Ishikawa (cell line): ENCODE data around the gene LGALS1.

Source experiments
- CEBPB ChIP-seq: IDR thresholded peaks from 2 replicates; pipeline ENCODE4 v1.6.1; 2012
- CREB1 ChIP-seq: IDR thresholded peaks from 2 replicates; pipeline ENCODE4 v1.6.1; 2012; ENCODE audit warnings: low read depth
- EGR1 ChIP-seq: IDR thresholded peaks from 2 replicates; pipeline ENCODE4 v1.6.1; 2012
- EP300 ChIP-seq: IDR thresholded peaks from 2 replicates; pipeline ENCODE4 v1.6.1; 2012; ENCODE audit warnings: borderline replicate concordance
- FOXM1 ChIP-seq: IDR thresholded peaks from 2 replicates; pipeline ENCODE4 v1.6.1; 2012; ENCODE audit warnings: low read depth, borderline replicate concordance
- NFIC ChIP-seq: IDR thresholded peaks from 2 replicates; pipeline ENCODE4 v1.6.1; 2012
- RAD21 ChIP-seq: IDR thresholded peaks from 2 replicates; pipeline ENCODE4 v1.6.1; 2012; ENCODE audit warnings: low read depth
- TAF1 ChIP-seq: IDR thresholded peaks from 2 replicates; pipeline ENCODE4 v1.6.1; 2012; ENCODE audit warnings: low read depth, mild to moderate bottlenecking
- TCF12 ChIP-seq: IDR thresholded peaks from 2 replicates; pipeline ENCODE4 v1.6.1; 2012; ENCODE audit warnings: low read depth
- TEAD4 ChIP-seq: IDR thresholded peaks from 2 replicates; pipeline ENCODE4 v1.6.1; 2012
- YY1 ChIP-seq: IDR thresholded peaks from 2 replicates; pipeline ENCODE4 v1.6.1; 2012; ENCODE audit warnings: low read depth
- ZBTB7A ChIP-seq: IDR thresholded peaks from 2 replicates; pipeline ENCODE4 v1.6.1; 2012; ENCODE audit warnings: low read depth
- TF ChIP-seq, protein P1 (sequence below): IDR thresholded peaks from 2 replicates; pipeline ENCODE4 v1.6.1; 2012; ENCODE audit warnings: low read depth, mild to moderate bottlenecking
- TF ChIP-seq, protein P2 (sequence below): IDR thresholded peaks from 2 replicates; pipeline ENCODE4 v1.6.1; 2012
- TF ChIP-seq, protein P3 (sequence below): IDR thresholded peaks from 2 replicates; pipeline ENCODE4 v1.6.1; 2012

LGALS1 gene

DNA sequence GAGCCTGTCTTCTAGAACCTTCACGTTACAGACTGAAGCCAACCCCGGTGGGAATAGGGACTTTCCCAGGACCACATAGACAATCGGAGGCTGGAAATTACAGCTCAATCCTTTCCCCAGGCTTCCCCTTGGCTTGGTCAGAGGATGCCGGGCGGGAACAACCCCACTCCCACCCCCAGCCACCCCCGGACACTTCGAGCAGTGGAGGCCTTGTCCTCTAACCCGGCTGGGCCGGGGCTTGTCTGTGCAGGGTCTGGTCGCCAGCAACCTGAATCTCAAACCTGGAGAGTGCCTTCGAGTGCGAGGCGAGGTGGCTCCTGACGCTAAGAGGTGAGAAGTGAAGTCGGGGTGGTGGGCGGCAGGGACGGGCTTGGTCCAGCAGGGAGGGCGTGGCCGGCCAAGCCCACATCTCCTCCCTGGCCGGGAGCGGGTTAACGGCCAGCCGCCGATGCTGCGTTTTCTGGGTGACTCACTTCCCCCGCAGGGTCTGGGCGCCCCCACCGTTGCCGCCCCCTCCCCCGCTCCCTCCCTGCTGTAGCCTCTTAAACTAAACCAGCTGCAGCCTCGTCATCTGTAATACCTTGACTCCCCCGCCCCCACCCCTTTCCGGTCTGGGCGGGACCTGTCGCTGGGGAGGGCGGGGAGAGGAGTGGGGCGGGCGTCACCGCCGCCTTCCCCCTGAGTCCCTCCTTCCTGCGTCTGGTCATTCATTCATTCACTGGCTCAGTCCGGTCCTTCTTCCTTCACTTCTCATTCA, 1.5 kb downstream of the LGALS1 start:
- TF ChIP-seq EP300, result peak; percentile 58; the same call in 1 of the 2 replicates
- TF ChIP-seq, protein P1, sequence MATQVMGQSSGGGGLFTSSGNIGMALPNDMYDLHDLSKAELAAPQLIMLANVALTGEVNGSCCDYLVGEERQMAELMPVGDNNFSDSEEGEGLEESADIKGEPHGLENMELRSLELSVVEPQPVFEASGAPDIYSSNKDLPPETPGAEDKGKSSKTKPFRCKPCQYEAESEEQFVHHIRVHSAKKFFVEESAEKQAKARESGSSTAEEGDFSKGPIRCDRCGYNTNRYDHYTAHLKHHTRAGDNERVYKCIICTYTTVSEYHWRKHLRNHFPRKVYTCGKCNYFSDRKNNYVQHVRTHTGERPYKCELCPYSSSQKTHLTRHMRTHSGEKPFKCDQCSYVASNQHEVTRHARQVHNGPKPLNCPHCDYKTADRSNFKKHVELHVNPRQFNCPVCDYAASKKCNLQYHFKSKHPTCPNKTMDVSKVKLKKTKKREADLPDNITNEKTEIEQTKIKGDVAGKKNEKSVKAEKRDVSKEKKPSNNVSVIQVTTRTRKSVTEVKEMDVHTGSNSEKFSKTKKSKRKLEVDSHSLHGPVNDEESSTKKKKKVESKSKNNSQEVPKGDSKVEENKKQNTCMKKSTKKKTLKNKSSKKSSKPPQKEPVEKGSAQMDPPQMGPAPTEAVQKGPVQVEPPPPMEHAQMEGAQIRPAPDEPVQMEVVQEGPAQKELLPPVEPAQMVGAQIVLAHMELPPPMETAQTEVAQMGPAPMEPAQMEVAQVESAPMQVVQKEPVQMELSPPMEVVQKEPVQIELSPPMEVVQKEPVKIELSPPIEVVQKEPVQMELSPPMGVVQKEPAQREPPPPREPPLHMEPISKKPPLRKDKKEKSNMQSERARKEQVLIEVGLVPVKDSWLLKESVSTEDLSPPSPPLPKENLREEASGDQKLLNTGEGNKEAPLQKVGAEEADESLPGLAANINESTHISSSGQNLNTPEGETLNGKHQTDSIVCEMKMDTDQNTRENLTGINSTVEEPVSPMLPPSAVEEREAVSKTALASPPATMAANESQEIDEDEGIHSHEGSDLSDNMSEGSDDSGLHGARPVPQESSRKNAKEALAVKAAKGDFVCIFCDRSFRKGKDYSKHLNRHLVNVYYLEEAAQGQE, result no peak
- TF ChIP-seq TAF1, result no peak
- TF ChIP-seq ZBTB7A, result peak; percentile 97
- TF ChIP-seq, protein P2, sequence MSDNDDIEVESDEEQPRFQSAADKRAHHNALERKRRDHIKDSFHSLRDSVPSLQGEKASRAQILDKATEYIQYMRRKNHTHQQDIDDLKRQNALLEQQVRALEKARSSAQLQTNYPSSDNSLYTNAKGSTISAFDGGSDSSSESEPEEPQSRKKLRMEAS, result peak; percentile 85
- TF ChIP-seq TCF12, result peak; percentile 80
- no peak for TF ChIP-seq EGR1

DNA sequence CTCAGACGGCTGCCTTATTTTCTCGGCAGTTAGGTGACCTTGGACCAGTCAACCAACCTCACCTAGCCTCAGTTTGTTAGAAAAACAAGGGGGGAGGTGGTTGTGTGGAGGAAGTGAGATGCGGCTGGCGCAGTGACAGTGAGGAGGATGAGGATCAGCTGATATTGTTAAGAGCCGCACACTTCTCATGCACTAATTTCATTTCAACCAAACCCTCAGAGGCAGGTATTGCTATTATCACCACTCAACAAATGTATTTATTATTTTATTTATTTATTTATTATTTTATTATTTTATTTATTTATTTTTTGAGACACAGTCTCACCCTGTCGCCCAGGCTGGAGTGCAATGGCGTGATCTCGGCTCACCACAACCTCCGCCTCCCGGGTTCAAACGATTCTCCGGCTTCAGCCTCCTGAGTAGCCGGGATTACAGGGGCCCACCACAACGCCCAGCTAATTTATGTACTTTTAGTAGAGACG, 2.1 kb downstream of the LGALS1 start:
- no peak for TF ChIP-seq TCF12
- TF ChIP-seq YY1, result no peak
- no peak for TF ChIP-seq EGR1
- TF ChIP-seq TEAD4, result no peak
- TF ChIP-seq NFIC, result no peak
- no peak for TF ChIP-seq ZBTB7A
- TF ChIP-seq CREB1, result no peak
- TF ChIP-seq, protein P3, sequence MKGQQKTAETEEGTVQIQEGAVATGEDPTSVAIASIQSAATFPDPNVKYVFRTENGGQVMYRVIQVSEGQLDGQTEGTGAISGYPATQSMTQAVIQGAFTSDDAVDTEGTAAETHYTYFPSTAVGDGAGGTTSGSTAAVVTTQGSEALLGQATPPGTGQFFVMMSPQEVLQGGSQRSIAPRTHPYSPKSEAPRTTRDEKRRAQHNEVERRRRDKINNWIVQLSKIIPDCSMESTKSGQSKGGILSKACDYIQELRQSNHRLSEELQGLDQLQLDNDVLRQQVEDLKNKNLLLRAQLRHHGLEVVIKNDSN, result no peak
- no peak for TF ChIP-seq TAF1
- TF ChIP-seq, protein P2, result no peak
- TF ChIP-seq, protein P1, result no peak
- TF ChIP-seq EP300, result no peak
- no peak for TF ChIP-seq RAD21

DNA sequence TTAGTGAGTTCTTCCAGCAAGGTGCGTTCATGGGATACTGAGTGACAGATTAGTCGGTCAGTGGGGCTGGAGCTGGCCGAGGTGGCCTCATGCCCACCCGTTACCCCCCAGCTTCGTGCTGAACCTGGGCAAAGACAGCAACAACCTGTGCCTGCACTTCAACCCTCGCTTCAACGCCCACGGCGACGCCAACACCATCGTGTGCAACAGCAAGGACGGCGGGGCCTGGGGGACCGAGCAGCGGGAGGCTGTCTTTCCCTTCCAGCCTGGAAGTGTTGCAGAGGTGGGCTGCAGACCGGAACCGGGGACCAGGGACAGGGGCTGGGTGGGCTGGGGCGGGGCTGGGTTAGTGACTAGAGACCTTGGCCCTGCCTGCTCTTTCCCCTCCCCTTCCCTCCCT, 2.9 kb downstream of the LGALS1 start:
- TF ChIP-seq NFIC, result no peak
- TF ChIP-seq RAD21, result no peak
- TF ChIP-seq CEBPB, result no peak
- no peak for TF ChIP-seq TAF1
- TF ChIP-seq ZBTB7A, result no peak
- no peak for TF ChIP-seq TEAD4
- no peak for TF ChIP-seq EGR1
- TF ChIP-seq CREB1, result no peak

DNA sequence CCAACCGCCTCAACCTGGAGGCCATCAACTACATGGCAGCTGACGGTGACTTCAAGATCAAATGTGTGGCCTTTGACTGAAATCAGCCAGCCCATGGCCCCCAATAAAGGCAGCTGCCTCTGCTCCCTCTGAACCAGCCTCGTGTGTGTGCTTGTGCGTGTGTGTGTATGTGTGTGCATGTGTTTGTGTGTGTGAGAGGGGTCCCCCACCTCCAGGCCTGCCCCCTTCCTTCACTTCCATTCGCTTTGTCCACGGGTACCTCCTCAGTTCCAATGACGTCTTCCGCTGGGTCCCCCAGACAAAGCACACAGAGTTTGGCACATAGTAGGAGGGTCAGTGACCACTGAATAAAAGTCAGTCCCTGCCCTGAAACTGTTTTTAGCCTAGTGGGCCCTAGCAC, 4.2 kb downstream of the LGALS1 start:
- TF ChIP-seq, protein P2, result no peak
- TF ChIP-seq YY1 (no peak), RAD21 (no peak)

DNA sequence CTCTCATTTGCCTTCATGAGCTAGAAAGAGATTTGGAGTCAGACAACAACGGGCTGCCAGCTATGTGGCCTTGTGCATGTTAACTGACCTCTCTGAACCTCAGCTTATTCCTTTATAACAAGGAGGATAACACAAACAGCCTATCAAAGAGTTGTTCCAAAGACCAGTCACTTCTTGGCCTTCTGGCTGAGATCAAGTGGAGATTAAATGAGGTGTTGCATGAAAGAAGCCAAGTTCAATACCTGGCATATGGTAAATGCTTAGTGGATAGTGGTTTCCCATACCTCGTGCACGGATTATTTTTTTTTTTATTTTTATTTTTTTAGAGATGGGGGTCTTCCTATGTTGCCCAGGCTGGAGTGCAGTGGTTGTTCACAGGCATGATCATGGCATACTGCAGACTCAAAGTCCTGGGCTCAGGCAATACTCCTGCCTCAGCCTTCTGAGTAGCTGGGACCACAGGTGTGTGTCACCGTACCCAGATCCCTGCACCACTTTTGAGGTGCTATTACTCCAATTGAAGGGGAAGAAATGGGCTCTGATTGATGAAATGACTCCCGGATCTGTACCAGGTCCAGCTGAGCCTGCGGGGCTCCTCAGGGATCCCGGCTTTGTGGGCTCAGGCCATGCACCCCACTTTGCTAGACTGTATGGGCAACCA, 4.9 kb downstream of the LGALS1 start:
- TF ChIP-seq, protein P3, result no peak
- TF ChIP-seq EP300 (no peak), EGR1 (no peak), CREB1 (no peak), NFIC (no peak), TCF12 (no peak), CEBPB (no peak), RAD21 (no peak), FOXM1 (no peak)
- TF ChIP-seq, protein P2, result no peak

DNA sequence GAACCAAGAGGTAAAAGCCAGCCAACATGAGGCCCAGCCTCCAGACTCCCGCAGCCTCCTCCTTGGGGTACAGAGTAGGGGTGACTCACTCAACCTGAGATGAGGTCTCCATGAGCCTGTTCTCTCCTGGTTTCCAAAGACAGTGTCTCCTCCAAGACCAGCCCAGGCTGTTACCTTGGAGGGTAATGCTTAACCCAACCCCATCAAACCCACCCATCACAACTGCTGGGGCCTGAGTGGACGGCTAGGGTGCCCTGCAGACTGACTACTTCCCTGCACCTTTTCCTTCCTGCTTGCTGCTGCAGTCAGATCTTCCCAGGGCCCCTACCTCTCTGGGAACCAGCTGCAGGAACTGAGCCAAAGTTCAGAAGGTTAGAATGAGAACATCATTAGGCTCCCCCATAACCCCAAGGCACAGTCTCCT, 5.6 kb downstream of the LGALS1 start:
- TF ChIP-seq TEAD4, result no peak
- TF ChIP-seq TAF1, result no peak
- TF ChIP-seq, protein P3, result no peak
- no peak for TF ChIP-seq FOXM1
- TF ChIP-seq RAD21, result no peak
- TF ChIP-seq, protein P1, result no peak
- TF ChIP-seq, protein P2, result no peak
- TF ChIP-seq EP300, result no peak
- no peak for TF ChIP-seq NFIC
- TF ChIP-seq CEBPB, result no peak
- no peak for TF ChIP-seq YY1
- TF ChIP-seq EGR1, result no peak
- TF ChIP-seq TCF12, result no peak
- no peak for TF ChIP-seq ZBTB7A
- no peak for TF ChIP-seq CREB1
